Mammary epithelial cell (primary cell): ENCODE results near the gene DCAF16.

Experiments used
- CTCF ChIP-seq, 2 donors: IDR thresholded peaks in 1 of 2; conservative IDR thresholded peaks in 1 of 2; 2 replicates each; pipeline ENCODE4 v1.5.1; 2011 to 2012; ENCODE audit warnings: inconsistent platforms in 2 of 2, low read length in 2 of 2, mild to moderate bottlenecking in 2 of 2, control low read depth in 1 of 2, low read depth in 1 of 2; ENCODE audit not compliant: insufficient read depth in 1 of 2; ENCODE audit errors: extremely low read depth in 1 of 2
- EZH2 ChIP-seq: IDR thresholded peaks from 2 replicates; pipeline ENCODE4 v1.6.1; 2012; ENCODE audit warnings: low read length, inconsistent platforms, borderline replicate concordance

- TF ChIP-seq CTCF (conservative IDR thresholded peaks at IDR 0.05 in 1 of 2, IDR thresholded peaks at IDR 0.05 in 1 of 2; ENCODE audit: extremely low read depth in 1 of 2, insufficient read depth in 1 of 2, low read depth in 1 of 2, low read length in 2 of 2) (no peak), EZH2 (no peak)
Measured at GRCh38 chr4:17846266-17846665, 35.7 kb upstream of the DCAF16 start.
